Spinal cord (tissue), 10 donors: ENCODE results near the gene TREH. TPM values are rescaled to one million over a fixed set of nuclear protein-coding genes. Genes with fewer than 3 reads are reported as not detected.

Experiments
- DNase-seq, 6 donors: peaks; one replicate each; pipeline versions ENCODE4 v3.0.0 to v3.0.0-alpha.2; 2013 to 2015; ENCODE audit warnings: low spot score in 6 of 6, low read depth in 4 of 6
- H3K27ac ChIP-seq: one replicate; pipeline ENCODE4 v1.5.1; 2013; ENCODE audit warnings: low read depth, low read length, control low read depth
- H3K27me3 ChIP-seq: one replicate; pipeline ENCODE4 v1.6.1; 2013; ENCODE audit warnings: low read length; ENCODE audit not compliant: control insufficient read depth, insufficient read depth
- H3K36me3 ChIP-seq: one replicate; pipeline ENCODE4 v1.6.1; 2013; ENCODE audit warnings: low read length; ENCODE audit not compliant: control insufficient read depth, insufficient read depth
- H3K4me1 ChIP-seq: one replicate; pipeline ENCODE4 v1.6.1; 2013; ENCODE audit warnings: low read length; ENCODE audit not compliant: control insufficient read depth, insufficient read depth
- H3K4me3 ChIP-seq: one replicate; pipeline ENCODE4 v1.5.1; 2013; ENCODE audit warnings: low read depth, low read length, control low read depth
- H3K9me3 ChIP-seq: one replicate; pipeline ENCODE4 v1.6.1; 2013; ENCODE audit warnings: low read length; ENCODE audit not compliant: control insufficient read depth, insufficient read depth
- WGBS: methylation state at CpG from one replicate; pipeline ENCODE4 v1.1.5; 2013; ENCODE audit warnings: missing lambda C conversion rate; ENCODE audit not compliant: insufficient coverage; 5-methylcytosine and 5-hydroxymethylcytosine counted together
- polyA plus RNA-seq, 2 donors: library from polyadenylated mRNA; unstranded; fragments of 120-200 nt; gene quantifications; one replicate each; pipeline ENCODE4 v1.2.1, GENCODE V29; 2013; ENCODE audit not compliant: insufficient read length in 2 of 2
- total RNA-seq, 2 donors: library from RNA; depleted of rRNA in 1 of 2; stranded (reverse); fragments of 120-200 nt in 1 of 2; fragments of >200 nt in 1 of 2; gene quantifications; one replicate each; pipeline versions ENCODE4 v1.2.3 to v1.2.4, GENCODE V29; 2013 to 2014
- donor health status: healthy.

Gene TREH
- total and polyA plus RNA-seq, 4 donors: 1.5 to 3.8 TPM; not detected in 2

GRCh38 chr11:118628031-118628430, 51.4 kb downstream of the TREH start:
- Histone ChIP-seq H3K9me3 (no peaks in the 10 kb centered on the region), H3K27ac (no peak overlapping the region), H3K4me1 (peaks cover 35% of the 10 kb centered on the region), H3K36me3 (peaks cover 88% of the 10 kb centered on the region), H3K4me3 (no peak overlapping the region), H3K27me3 (no peaks in the 10 kb centered on the region)
- WGBS: 94% methylated on average over 20 of the region's 20 CpGs
- DNase-seq: no peak

DNA sequence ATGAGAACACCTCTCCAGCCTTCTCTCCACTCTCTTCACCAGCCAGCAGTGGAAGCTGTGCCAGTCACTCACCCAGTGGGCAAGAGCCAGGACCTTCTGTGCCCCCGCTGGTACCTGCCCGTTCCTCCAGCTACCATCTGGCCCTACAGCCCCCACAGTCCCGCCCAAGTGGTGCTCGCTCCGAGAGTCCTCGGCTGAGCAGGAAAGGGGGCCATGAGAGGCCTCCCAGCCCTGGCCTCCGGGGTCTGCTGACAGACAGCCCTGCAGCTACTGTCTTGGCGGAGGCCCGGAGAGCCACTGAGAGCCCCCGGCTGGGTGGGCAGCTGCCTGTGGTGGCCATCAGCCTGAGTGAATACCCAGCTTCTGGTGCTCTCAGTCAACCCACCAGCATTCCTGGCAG, 51.9 kb downstream of the TREH start:
- H3K27me3 ChIP-seq: no peaks in the 10 kb centered on the region
- no peak overlapping the region for H3K4me3 ChIP-seq
- no peaks in the 10 kb centered on the region for H3K9me3 ChIP-seq
- no peak for DNase-seq
- H3K27ac ChIP-seq: no peak overlapping the region
- WGBS: 92% methylated on average over 10 of the region's 10 CpGs
- peaks cover 39% of the 10 kb centered on the region for H3K4me1 ChIP-seq
- peaks cover 86% of the 10 kb centered on the region for H3K36me3 ChIP-seq

DNA sequence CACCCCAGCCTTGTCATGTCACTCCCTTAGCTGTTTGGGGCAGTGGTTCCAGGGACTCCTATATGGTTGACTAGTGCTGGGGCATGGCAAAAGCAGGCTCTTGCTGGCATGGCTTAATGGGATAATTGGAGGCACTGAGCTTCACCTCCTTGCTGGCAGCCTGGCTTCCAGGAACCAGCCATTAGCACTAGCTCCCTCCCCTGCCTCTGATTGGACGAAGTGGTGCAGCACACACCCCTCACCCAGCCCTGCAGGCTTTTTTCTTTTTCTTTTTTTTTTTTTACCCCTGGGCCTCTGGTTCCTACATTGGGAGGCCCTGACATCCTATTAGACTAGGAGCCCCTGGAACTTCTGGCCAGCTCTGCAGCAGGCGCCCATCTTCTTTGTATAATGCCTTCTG, 53.5 kb downstream of the TREH start:
- WGBS: 60% methylated on average over 1 of the region's 2 CpGs
- Histone ChIP-seq H3K27ac (no peak overlapping the region), H3K27me3 (no peaks in the 10 kb centered on the region), H3K4me3 (no peak overlapping the region), H3K4me1 (peaks cover 55% of the 10 kb centered on the region), H3K9me3 (no peaks in the 10 kb centered on the region), H3K36me3 (peaks cover 70% of the 10 kb centered on the region)
- no peak for DNase-seq

DNA sequence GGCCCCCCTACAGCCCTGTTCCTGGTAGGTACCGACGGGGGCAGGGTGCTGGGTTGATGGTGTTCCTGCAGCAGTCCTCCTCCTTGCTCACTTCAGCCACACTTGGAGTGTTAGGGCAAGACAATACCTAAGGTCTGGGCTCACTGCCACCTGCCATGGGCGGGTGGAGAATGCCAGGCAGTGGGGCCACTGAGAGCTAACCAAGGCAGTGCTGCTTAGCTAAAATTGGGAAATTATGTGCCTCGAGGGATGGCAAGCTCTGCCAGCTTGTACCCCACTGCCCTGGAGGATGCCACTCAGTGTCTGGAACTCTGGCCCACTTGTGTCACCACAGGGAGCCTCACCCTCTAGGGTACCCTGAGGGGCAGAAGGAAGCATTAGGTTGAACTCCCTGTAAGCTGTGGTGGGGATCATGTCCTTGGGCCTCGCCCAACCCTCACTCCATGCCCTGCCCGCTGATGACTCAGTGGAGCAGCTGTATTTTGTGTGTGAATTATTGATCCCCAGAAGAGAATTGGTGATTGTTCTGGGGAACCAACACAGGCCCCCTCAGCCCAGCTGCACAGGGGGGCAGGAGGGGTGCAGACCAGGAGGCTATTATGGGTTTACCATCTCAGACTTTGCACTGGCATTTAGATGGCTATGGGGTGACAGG, 54.3 kb downstream of the TREH start:
- Histone ChIP-seq H3K9me3 (no peaks in the 10 kb centered on the region), H3K27ac (no peak overlapping the region), H3K36me3 (peaks cover 67% of the 10 kb centered on the region), H3K4me3 (no peak overlapping the region), H3K27me3 (no peaks in the 10 kb centered on the region), H3K4me1 (peaks cover 63% of the 10 kb centered on the region)
- no peak for DNase-seq
- 67% methylated on average over 4 of the region's 6 CpGs for WGBS

DNA sequence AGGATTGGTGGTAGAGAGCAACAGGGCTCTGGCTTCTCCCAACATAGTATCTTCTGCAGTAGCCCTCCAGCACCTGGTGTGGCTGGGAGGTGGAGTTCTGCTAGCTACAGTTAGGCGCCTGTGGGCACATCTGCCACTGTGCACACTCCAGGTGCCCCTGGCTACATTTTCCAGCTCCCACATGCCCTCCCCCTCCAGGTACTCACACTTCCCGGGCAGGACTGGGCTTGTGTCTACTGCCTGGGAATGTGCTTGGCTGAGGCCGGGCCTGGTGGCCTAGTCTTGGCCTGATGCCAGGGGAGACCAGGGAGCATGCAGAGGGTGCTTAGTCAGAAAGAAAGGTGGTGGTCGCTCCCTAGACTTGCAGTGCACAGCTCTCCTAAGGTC, 56.2 kb downstream of the TREH start:
- Histone ChIP-seq H3K4me3 (no peak overlapping the region), H3K27ac (peak overlapping the region; percentile 92), H3K9me3 (no peaks in the 10 kb centered on the region), H3K36me3 (peaks cover 52% of the 10 kb centered on the region), H3K4me1 (peaks cover 73% of the 10 kb centered on the region), H3K27me3 (no peaks in the 10 kb centered on the region)
- no peak for DNase-seq
- 30% methylated on average over 1 of the region's 4 CpGs for WGBS

- Histone ChIP-seq H3K27ac (peak overlapping the region; percentile 92), H3K4me1 (peaks cover 73% of the 10 kb centered on the region), H3K27me3 (no peaks in the 10 kb centered on the region), H3K9me3 (no peaks in the 10 kb centered on the region), H3K36me3 (peaks cover 45% of the 10 kb centered on the region), H3K4me3 (peak overlapping the region; percentile 46)
- peak in 2 of 6 donors; percentile 64 to 65 for DNase-seq
- 47% methylated on average over 8 of the region's 9 CpGs for WGBS
Measured at GRCh38 chr11:118622376-118623268, 56.8 kb downstream of the TREH start.

DNA sequence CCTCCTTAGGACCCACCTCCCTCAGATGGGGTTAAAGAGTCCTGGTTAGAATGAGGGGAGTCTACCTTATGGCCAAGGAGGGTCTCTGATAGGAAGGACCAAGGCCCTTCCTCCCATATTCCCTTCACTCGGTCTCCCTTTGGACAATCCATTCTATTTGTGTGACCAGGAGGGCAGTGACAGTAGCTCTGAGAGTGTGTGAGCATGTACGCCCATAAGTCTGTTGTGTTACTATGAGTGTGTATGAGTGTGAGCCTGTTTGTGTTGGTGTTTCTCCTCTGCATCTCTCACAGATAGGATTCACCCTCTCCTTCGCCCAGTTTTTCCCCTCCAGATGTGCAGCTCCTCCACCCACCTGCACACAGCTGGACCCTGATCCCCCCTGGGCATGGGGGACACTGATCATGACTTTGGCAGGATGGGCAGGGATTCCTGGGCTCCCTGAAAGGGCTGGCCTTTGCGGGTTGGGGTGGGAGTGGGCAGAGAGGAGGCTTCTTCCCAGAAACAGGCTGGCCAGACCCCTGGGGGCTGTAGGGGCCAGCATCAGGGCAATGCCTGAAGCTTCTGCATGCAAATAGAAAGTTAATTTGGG, 57.6 kb downstream of the TREH start:
- H3K4me1 ChIP-seq: peaks cover 77% of the 10 kb centered on the region
- peak overlapping the region; percentile 92 for H3K27ac ChIP-seq
- DNase-seq: no peak
- H3K4me3 ChIP-seq: peak overlapping the region; percentile 46
- 0% methylated on average over 1 of the region's 4 CpGs for WGBS
- H3K9me3 ChIP-seq: no peaks in the 10 kb centered on the region
- H3K36me3 ChIP-seq: peaks cover 39% of the 10 kb centered on the region
- no peaks in the 10 kb centered on the region for H3K27me3 ChIP-seq

DNA sequence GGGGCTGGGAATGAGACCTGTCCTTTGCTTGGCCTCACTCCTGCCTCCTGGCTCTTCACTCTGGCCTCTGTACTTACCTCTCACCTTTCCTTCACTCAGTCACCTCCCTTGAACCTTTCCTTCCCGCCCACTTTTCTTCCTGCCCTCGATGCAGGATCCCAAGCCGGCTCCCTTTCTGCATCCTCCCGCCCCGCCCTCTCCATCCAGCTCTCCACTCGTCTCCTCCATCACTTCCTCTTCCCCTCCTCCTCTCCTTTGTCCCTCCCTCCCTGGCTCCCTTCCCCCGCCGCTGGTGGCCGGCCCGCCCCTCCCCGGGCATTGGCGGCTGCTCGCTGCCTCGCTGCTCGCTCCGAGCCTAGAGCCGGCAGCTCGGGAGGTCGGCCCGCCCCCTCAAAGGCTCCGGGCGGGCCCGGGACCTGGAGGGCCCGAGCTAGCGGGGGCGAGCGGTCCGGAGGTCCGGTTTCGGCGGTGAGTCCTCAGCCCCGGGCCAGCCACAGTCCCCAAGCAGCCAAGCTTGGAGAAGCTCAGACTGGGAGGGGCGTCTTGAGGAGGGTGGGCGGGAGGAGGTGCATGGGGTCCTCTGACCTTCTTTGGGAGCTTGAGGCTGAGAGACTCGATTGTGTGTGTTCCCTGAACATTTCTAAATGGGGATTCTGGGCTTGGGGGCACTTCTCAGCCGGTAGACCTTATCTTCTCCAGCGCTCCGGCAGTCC, 58.2 kb downstream of the TREH start:
- peaks cover 82% of the 10 kb centered on the region for H3K4me1 ChIP-seq
- H3K9me3 ChIP-seq: no peaks in the 10 kb centered on the region
- H3K27me3 ChIP-seq: no peaks in the 10 kb centered on the region
- peak overlapping the region; percentile 92 for H3K27ac ChIP-seq
- peak in 5 of 6 donors; percentile 75 to 97 (median 80) for DNase-seq
- WGBS: 0% methylated on average over 34 of the region's 38 CpGs
- peaks cover 38% of the 10 kb centered on the region for H3K36me3 ChIP-seq
- H3K4me3 ChIP-seq: peak overlapping the region; percentile 46

DNA sequence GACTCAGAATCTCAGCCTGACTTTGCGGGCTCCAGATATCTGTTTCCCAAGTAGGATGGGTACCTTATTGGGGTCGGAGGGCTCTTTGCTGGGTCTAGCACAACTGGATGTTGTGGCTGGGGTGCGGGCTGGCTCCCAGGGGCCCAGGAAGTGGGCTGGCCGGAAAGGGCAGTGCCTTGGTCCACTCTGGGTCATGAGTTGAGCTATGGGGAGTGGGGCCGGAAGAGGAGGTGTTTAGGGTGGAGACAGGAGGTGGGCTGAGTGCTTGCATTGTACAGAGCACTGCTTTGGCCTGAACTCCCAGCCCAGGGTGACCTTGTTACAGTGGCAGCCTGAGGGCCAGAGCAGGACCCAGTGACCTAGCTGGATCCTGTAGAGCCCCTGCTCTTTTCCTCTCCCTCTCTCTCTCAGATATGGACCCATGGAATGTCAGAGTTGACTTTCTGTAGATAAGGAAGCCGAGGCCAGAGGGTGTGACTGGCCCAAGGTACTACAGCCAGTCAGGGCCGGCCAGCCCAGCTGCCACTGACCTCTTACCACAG, 58.9 kb downstream of the TREH start:
- 75% methylated on average over 6 of the region's 7 CpGs for WGBS
- Histone ChIP-seq H3K36me3 (peaks cover 37% of the 10 kb centered on the region), H3K4me3 (peak overlapping the region; percentile 46), H3K27me3 (no peaks in the 10 kb centered on the region), H3K27ac (peak overlapping the region; percentile 92), H3K9me3 (no peaks in the 10 kb centered on the region), H3K4me1 (peaks cover 84% of the 10 kb centered on the region)
- DNase-seq: no peak
